ENCODE results near the gene COL11A2.
A peak's percentile ranks its signal among the peaks of the same experiment; 100 is the strongest.
"Not testable (repeated sequence)": the region's sequence is repeated elsewhere in the genome, so short reads cannot be mapped to it uniquely, and the experiment has no call there.

Gene COL11A2

GRCh38 chr6:33156561-33156960 is 35.7 kb downstream of the COL11A2 start:
- ATAC-seq, result no peak
- TF ChIP-seq RARB (CRISPR knock-in tag; IDR thresholded peaks at IDR 0.05), result no peak

DNA sequence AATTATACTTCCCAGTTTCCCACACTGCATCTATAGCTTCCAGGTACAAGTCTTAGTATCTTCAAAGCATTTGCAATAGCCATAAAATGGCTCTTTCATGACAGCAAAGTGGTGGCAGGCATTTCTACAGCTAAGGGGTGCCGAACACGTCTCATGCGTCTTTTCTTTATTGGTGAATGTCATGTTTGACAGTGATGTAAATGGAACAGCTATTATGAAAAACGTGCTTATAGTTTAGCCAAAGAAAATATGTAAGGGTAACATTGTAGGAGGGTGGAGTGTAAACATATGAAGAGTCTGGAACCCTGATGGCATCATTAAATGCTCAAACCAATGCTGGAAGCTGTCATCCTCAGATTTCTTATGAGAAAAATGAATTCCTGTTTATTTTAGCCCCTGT is 37.9 kb downstream of the COL11A2 start:
- no peak for TF ChIP-seq PPARA (CRISPR knock-in tag; IDR thresholded peaks at IDR 0.05; ENCODE audit: borderline replicate concordance)
- TF ChIP-seq SNAI2 (CRISPR knock-in tag; IDR thresholded peaks at IDR 0.05), result no peak
- ATAC-seq, result no peak

DNA sequence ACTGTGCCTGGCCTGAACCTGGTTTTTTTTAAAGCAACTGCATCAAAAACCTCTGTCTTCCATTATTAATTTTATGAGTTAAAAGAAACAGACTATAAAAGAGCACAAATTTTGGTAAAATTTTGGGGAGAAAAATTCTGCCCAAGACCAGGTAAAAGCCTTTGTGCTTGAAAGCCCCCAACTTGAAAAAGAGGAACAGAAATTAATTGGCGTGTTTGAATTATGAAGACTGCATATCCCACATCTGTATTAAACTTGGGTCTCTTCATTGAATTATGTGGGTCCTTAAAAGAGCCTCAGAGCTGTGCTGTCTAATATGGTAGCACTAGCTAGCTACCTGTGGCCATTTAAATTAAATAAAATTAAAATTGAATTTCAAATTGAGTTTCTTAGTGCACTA is 41.2 kb downstream of the COL11A2 start:
- no peak for TF ChIP-seq ZFP30 (CRISPR knock-in tag; IDR thresholded peaks at IDR 0.05)
- no peak for TF ChIP-seq PATZ1 (CRISPR knock-in tag; IDR thresholded peaks at IDR 0.05; ENCODE audit: borderline replicate concordance)
- no peak for TF ChIP-seq PPARA (CRISPR knock-in tag; IDR thresholded peaks at IDR 0.05; ENCODE audit: borderline replicate concordance)
- no peak for TF ChIP-seq RARB (CRISPR knock-in tag; IDR thresholded peaks at IDR 0.05)
- TF ChIP-seq ZC3H10 (CRISPR knock-in tag; IDR thresholded peaks at IDR 0.05), result no peak
- no peak for TF ChIP-seq CREB5 (CRISPR knock-in tag; IDR thresholded peaks at IDR 0.05; ENCODE audit: low read depth)
- TF ChIP-seq ZNF70 (CRISPR knock-in tag; IDR thresholded peaks at IDR 0.05), result no peak
- TF ChIP-seq POU6F1 (CRISPR knock-in tag; IDR thresholded peaks at IDR 0.05; ENCODE audit: borderline replicate concordance, low read depth), result no peak
- ATAC-seq, result no peak

DNA sequence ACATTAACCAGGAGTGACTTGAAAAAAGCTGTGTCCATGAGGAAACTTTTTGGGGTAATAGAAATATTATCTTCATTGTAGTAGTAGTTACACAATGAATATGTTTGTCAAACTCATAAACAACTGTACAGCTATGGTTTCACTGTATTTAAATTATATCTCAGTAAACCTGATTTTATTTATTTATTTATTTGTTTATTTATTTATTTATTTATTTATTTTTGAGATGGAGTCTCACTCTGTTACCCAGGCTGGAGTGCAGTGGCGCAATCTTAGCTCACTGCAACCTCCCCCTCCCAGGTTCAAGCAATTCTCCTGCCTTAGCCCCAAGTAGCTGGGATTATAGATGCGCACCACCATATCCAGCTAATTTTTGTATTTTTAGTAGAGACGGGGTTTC is 41.7 kb downstream of the COL11A2 start:
- ATAC-seq, result not testable (repeated sequence)

- ATAC-seq, result peak; percentile 78; the same call in 2 of the 3 replicates
- TF ChIP-seq, protein P1, sequence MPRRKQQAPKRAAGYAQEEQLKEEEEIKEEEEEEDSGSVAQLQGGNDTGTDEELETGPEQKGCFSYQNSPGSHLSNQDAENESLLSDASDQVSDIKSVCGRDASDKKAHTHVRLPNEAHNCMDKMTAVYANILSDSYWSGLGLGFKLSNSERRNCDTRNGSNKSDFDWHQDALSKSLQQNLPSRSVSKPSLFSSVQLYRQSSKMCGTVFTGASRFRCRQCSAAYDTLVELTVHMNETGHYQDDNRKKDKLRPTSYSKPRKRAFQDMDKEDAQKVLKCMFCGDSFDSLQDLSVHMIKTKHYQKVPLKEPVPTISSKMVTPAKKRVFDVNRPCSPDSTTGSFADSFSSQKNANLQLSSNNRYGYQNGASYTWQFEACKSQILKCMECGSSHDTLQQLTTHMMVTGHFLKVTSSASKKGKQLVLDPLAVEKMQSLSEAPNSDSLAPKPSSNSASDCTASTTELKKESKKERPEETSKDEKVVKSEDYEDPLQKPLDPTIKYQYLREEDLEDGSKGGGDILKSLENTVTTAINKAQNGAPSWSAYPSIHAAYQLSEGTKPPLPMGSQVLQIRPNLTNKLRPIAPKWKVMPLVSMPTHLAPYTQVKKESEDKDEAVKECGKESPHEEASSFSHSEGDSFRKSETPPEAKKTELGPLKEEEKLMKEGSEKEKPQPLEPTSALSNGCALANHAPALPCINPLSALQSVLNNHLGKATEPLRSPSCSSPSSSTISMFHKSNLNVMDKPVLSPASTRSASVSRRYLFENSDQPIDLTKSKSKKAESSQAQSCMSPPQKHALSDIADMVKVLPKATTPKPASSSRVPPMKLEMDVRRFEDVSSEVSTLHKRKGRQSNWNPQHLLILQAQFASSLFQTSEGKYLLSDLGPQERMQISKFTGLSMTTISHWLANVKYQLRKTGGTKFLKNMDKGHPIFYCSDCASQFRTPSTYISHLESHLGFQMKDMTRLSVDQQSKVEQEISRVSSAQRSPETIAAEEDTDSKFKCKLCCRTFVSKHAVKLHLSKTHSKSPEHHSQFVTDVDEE (CRISPR knock-in tag; IDR thresholded peaks at IDR 0.05), result no peak
- TF ChIP-seq ARNTL (CRISPR knock-in tag; IDR thresholded peaks at IDR 0.05; ENCODE audit: borderline replicate concordance, low read depth), result no peak
- no peak for TF ChIP-seq SNAI2 (CRISPR knock-in tag; IDR thresholded peaks at IDR 0.05)
- no peak for TF ChIP-seq ZC3H10 (CRISPR knock-in tag; IDR thresholded peaks at IDR 0.05)
- no peak for TF ChIP-seq ZNF565 (CRISPR knock-in tag; conservative IDR thresholded peaks at IDR 0.05; ENCODE audit: low read depth)
- TF ChIP-seq RARB (CRISPR knock-in tag; IDR thresholded peaks at IDR 0.05), result no peak
- TF ChIP-seq CREB5 (CRISPR knock-in tag; IDR thresholded peaks at IDR 0.05; ENCODE audit: low read depth), result no peak
- TF ChIP-seq, protein P2, sequence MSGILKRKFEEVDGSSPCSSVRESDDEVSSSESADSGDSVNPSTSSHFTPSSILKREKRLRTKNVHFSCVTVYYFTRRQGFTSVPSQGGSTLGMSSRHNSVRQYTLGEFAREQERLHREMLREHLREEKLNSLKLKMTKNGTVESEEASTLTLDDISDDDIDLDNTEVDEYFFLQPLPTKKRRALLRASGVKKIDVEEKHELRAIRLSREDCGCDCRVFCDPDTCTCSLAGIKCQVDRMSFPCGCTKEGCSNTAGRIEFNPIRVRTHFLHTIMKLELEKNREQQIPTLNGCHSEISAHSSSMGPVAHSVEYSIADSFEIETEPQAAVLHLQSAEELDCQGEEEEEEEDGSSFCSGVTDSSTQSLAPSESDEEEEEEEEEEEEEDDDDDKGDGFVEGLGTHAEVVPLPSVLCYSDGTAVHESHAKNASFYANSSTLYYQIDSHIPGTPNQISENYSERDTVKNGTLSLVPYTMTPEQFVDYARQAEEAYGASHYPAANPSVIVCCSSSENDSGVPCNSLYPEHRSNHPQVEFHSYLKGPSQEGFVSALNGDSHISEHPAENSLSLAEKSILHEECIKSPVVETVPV (CRISPR knock-in tag; IDR thresholded peaks at IDR 0.05), result no peak
- no peak for TF ChIP-seq ZNF8 (CRISPR knock-in tag; IDR thresholded peaks at IDR 0.05)
- no peak for TF ChIP-seq TCF4 (CRISPR knock-in tag; IDR thresholded peaks at IDR 0.05; ENCODE audit: borderline replicate concordance)
- TF ChIP-seq BACH2 (CRISPR knock-in tag; IDR thresholded peaks at IDR 0.05; ENCODE audit: borderline replicate concordance), result no peak
- no peak for TF ChIP-seq ESRRG (CRISPR knock-in tag; IDR thresholded peaks at IDR 0.05)
- TF ChIP-seq GLIS3 (CRISPR knock-in tag; IDR thresholded peaks at IDR 0.05), result no peak
- TF ChIP-seq ISL1 (CRISPR knock-in tag; IDR thresholded peaks at IDR 0.05), result no peak
- TF ChIP-seq CSDC2 (CRISPR knock-in tag; IDR thresholded peaks at IDR 0.05), result no peak
- TF ChIP-seq ZFP3 (CRISPR knock-in tag; IDR thresholded peaks at IDR 0.05), result no peak
- no peak for TF ChIP-seq OSR1 (CRISPR knock-in tag; IDR thresholded peaks at IDR 0.05)
- TF ChIP-seq PATZ1 (CRISPR knock-in tag; IDR thresholded peaks at IDR 0.05; ENCODE audit: borderline replicate concordance), result no peak
These were observed 44.2 kb downstream of the COL11A2 start for GRCh38 chr6:33147807-33148666.

All from SK-N-SH treated with all-trans-retinoic acid at 6 μM for 48 hours (cell line).